CD8-positive, alpha-beta memory T cell (primary cell): ENCODE results near the gene TMPRSS9. TPM values are rescaled to one million over a fixed set of nuclear protein-coding genes. Genes with fewer than 3 reads are reported as not detected.
A peak's percentile ranks its signal among the peaks of the same experiment; 100 is the strongest.

ENCODE experiments used
- CTCF ChIA-PET: fragments of 350-600 bp; sonication (Branson Sonifier 250); formaldehyde crosslinking; loops from one replicate; lab custom pipeline; 2021; ENCODE audit warnings: antibody characterized with exemption; lab: Charles Lee
- POLR2A ChIA-PET: fragments of 350-600 bp; sonication (Branson Sonifier 250); formaldehyde crosslinking; loops from one replicate; lab custom pipeline; 2021; ENCODE audit warnings: antibody characterized with exemption; lab: Charles Lee
- DNase-seq, 5 donors: peaks; one replicate each; pipeline versions ENCODE4 v3.0.0 to v3.0.0-alpha.2; 2020 to 2022; ENCODE audit warnings: mixed read lengths in 1 of 5
- H3K27ac ChIP-seq: one replicate; pipeline ENCODE4 v1.7.0; 2013; ENCODE audit warnings: low read depth, mild to moderate bottlenecking, low read length, moderate library complexity
- H3K27me3 ChIP-seq: 2 replicates; pipeline ENCODE4 v1.7.0; 2013; ENCODE audit warnings: low read length, mild to moderate bottlenecking; ENCODE audit not compliant: insufficient read depth, poor library complexity, severe bottlenecking
- H3K36me3 ChIP-seq: 2 replicates; pipeline ENCODE4 v1.7.0; 2013; ENCODE audit warnings: mild to moderate bottlenecking, low read length, moderate library complexity; ENCODE audit not compliant: insufficient read depth
- H3K4me1 ChIP-seq: 2 replicates; pipeline ENCODE4 v1.7.0; 2013; ENCODE audit warnings: mild to moderate bottlenecking, low read length, moderate library complexity; ENCODE audit not compliant: insufficient read depth
- H3K4me3 ChIP-seq: 2 replicates; pipeline ENCODE4 v1.7.0; 2013; ENCODE audit warnings: mild to moderate bottlenecking, low read length
- H3K9me3 ChIP-seq: 2 replicates; pipeline ENCODE4 v1.7.0; 2013; ENCODE audit warnings: mild to moderate bottlenecking, low read length
- H3K27ac Mint-ChIP-seq, 8 donors: one replicate each; pipeline ENCODE4 v1.8.0; 2020 to 2021; ENCODE audit warnings: mixed read lengths in 8 of 8, mild to moderate bottlenecking in 6 of 8, inconsistent platforms in 3 of 8, moderate library complexity in 3 of 8
- H3K27me3 Mint-ChIP-seq, 2 donors: one replicate each; pipeline ENCODE4 v1.8.0; 2020 to 2021; ENCODE audit warnings: mixed read lengths in 2 of 2, mild to moderate bottlenecking in 1 of 2, moderate library complexity in 1 of 2
- H3K36me3 Mint-ChIP-seq, 3 donors: one replicate each; pipeline ENCODE4 v1.8.0; 2020 to 2021; ENCODE audit warnings: mixed read lengths in 3 of 3, inconsistent platforms in 1 of 3, mild to moderate bottlenecking in 1 of 3
- H3K4me1 Mint-ChIP-seq, 3 donors: one replicate each; pipeline ENCODE4 v1.8.0; 2020 to 2021; ENCODE audit warnings: mixed read lengths in 3 of 3, inconsistent platforms in 1 of 3, mild to moderate bottlenecking in 1 of 3
- H3K4me3 Mint-ChIP-seq, 7 donors: one replicate each; pipeline ENCODE4 v1.8.0; 2020 to 2021; ENCODE audit warnings: mixed read lengths in 7 of 7, mild to moderate bottlenecking in 6 of 7, moderate library complexity in 4 of 7, inconsistent platforms in 2 of 7
- H3K9me3 Mint-ChIP-seq, 5 donors: one replicate each; pipeline ENCODE4 v1.8.0; 2020 to 2022; ENCODE audit warnings: mixed read lengths in 5 of 5, mild to moderate bottlenecking in 3 of 5, moderate library complexity in 2 of 5, inconsistent platforms in 1 of 5
- polyA plus RNA-seq: library from polyadenylated mRNA; unstranded; fragments of 300-500 nt; fragmentation: Illumina TruSeq; gene quantifications from one replicate; pipeline ENCODE4 v1.2.3, GENCODE V29; 2021
- total RNA-seq, 2 experiments: library from RNA; stranded (reverse); gene quantifications; one replicate each; pipeline ENCODE4 v1.2.3, GENCODE V29; 2021

TMPRSS9 gene
- total and polyA plus RNA-seq, 3 experiments from 2014 or later = not detected

DNA sequence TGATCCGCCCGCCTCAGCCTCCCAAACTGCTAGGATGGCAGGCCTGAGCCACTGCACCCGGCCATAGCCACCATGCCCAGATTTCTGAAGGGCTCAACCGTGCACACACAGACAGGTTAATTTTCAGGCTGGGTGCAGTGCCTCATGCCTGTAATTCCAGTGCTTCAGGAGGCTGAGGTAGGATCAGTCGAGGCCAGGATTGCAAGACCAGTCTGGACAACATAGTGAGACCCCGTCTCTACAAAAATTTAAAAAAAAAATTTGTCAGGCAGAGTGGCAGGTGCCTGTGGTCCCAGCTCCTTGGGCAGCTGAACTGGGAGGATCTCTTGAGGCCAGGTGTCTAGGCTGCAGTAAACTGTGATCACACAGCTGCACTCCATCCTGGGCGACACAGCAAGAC lies 59.7 kb downstream of the TMPRSS9 start:
- H3K4me3 Mint-ChIP-seq = no peak overlapping the region
- no peak for DNase-seq
- peaks cover 0 to 1% of the 10 kb centered on the region in 2 donors for H3K27me3 Mint-ChIP-seq

DNA sequence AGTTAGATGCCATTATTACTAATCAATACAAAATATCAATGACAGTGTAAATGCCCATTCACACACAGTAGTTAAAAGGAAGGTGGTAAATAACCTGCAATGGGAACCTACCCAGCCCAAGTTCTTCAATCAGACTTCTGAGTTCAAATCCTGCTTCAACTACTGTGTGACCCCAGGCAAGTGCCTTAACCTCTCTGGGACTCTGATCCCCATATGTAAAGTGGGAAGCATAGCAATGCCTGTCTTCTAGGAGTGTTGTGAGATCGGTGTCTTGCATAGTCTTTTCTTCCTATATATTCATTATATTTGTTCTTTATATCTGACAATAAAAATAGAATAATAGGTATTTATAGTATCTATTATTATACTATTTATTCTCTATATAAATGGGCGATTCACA lies 60.4 kb downstream of the TMPRSS9 start:
- Histone ChIP-seq H3K9me3 (no peaks in the 10 kb centered on the region), H3K27me3 (no peaks in the 10 kb centered on the region), H3K4me1 (no peaks in the 10 kb centered on the region), H3K4me3 (no peak overlapping the region), H3K36me3 (no peaks in the 10 kb centered on the region), H3K27ac (no peak overlapping the region)
- no peak for DNase-seq
- no peak overlapping the region for H3K27ac Mint-ChIP-seq
- peaks cover 0 to 1% of the 10 kb centered on the region in 2 donors for H3K27me3 Mint-ChIP-seq
- peaks cover 0 to 8% (median 0%) of the 10 kb centered on the region in 3 donors for H3K36me3 Mint-ChIP-seq
- H3K9me3 Mint-ChIP-seq = no peaks in the 10 kb centered on the region
- H3K4me1 Mint-ChIP-seq = no peaks in the 10 kb centered on the region
- CTCF ChIA-PET = no interaction called here
- H3K4me3 Mint-ChIP-seq = no peak overlapping the region
- POLR2A ChIA-PET = interaction anchor here (0.7 kb wide), 1 partner anchor 45 kb away, joined by 8 read pairs; no protein-coding TSS in a partner anchor

More for the DNA sequence above, 59.7 kb downstream of the TMPRSS9 start:
- Histone ChIP-seq H3K4me1 (no peaks in the 10 kb centered on the region), H3K4me3 (no peak overlapping the region), H3K9me3 (no peaks in the 10 kb centered on the region), H3K36me3 (no peaks in the 10 kb centered on the region), H3K27ac (no peak overlapping the region), H3K27me3 (no peaks in the 10 kb centered on the region)
- ChIA-PET CTCF (no interaction called here), POLR2A (interaction anchor here (0.7 kb wide), 1 partner anchor 44 kb away, joined by 8 read pairs; no protein-coding TSS in a partner anchor)
- H3K4me1 Mint-ChIP-seq = no peaks in the 10 kb centered on the region
- H3K9me3 Mint-ChIP-seq = no peaks in the 10 kb centered on the region
- peaks cover 0 to 8% (median 0%) of the 10 kb centered on the region in 3 donors for H3K36me3 Mint-ChIP-seq
- no peak overlapping the region for H3K27ac Mint-ChIP-seq

DNA sequence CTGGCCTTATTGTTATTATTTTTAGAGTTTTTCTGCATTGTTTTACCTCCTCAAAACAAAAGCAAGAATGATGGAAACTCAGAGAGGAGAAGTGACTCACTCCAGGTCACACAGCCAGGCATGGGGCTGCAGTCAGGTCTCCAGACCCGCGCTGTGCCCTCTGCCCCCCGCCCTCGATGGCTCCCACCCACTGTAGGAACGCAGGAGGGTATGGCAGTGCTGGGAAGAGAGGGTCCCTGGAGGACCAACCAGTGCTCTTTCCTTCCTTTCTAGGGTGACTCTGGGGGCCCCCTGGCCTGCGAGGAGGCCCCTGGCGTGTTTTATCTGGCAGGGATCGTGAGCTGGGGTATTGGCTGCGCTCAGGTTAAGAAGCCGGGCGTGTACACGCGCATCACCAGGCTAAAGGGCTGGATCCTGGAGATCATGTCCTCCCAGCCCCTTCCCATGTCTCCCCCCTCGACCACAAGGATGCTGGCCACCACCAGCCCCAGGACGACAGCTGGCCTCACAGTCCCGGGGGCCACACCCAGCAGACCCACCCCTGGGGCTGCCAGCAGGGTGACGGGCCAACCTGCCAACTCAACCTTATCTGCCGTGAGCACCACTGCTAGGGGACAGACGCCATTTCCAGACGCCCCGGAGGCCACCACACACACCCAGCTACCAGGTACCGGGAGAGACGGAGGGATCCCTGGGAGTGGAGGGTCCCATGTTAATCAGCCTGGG lies 61.7 kb downstream of the TMPRSS9 start:
- Histone ChIP-seq H3K9me3 (no peaks in the 10 kb centered on the region), H3K4me3 (no peak overlapping the region), H3K27ac (no peak overlapping the region), H3K36me3 (no peaks in the 10 kb centered on the region), H3K4me1 (peaks cover 11% of the 10 kb centered on the region), H3K27me3 (no peaks in the 10 kb centered on the region)
- POLR2A ChIA-PET = no interaction called here
- no peak for DNase-seq
- CTCF ChIA-PET = interaction anchor here (0.9 kb wide), 1 partner anchor 30 kb away, joined by 4 read pairs; no protein-coding TSS in a partner anchor
- Mint-ChIP-seq H3K9me3 (no peaks in the 10 kb centered on the region), H3K36me3 (peaks cover 0 to 13% (median 0%) of the 10 kb centered on the region in 3 donors), H3K27ac (peak overlapping the region in 1 of 8 donors; percentile 15), H3K4me3 (no peak overlapping the region), H3K27me3 (peaks cover 0 to 1% of the 10 kb centered on the region in 2 donors), H3K4me1 (peaks cover 4 to 8% (median 5%) of the 10 kb centered on the region in 3 donors)

DNA sequence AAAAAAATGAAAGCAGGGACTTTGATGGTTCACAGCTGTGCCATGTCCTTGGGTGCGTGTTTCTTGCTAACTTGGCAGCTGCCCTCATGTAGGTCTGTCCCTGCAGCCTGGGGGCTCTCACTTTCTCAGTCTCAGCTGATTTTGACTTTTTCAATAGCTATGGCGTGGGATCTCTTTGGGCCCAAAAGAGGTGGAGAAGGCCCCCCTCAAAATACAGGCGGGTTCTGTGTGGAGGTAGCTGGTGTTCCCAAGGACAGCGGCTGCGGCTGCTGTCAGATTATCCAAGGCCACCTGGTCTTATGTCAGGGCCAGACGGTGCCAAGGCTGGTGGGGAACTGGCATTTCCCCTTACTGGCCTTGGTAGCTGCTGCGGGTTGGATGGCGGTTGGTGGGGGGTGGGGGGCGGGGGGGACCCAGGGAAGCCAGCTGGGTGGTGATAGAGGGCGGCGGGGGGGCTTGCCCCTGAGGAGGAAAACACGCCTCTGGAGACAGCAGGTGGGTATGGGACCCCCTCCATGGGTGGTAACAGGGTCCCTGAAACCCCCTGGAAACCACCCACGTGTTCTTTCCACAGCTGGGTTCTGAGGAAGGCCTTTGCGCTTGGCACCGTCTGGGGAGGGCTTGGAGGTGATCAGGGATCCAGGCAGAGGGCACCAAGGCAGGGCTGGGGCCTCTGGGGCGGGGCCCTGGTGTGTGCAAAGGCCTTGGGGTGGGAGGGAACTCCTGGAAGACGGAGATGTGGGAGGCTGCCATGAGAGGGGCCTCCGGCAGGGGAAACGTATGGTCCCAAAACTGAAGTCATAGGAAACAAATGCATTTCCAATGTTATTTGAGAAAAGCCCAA lies 63.2 kb downstream of the TMPRSS9 start:
- Histone ChIP-seq H3K36me3 (no peaks in the 10 kb centered on the region), H3K9me3 (no peaks in the 10 kb centered on the region), H3K27ac (no peak overlapping the region), H3K27me3 (no peaks in the 10 kb centered on the region), H3K4me1 (peaks cover 17% of the 10 kb centered on the region), H3K4me3 (no peak overlapping the region)
- no peak overlapping the region for H3K4me3 Mint-ChIP-seq
- peaks cover 0 to 15% (median 2%) of the 10 kb centered on the region in 3 donors for H3K36me3 Mint-ChIP-seq
- ChIA-PET CTCF (no interaction called here), POLR2A (no interaction called here)
- H3K27me3 Mint-ChIP-seq = no peaks in the 10 kb centered on the region
- H3K9me3 Mint-ChIP-seq = peaks cover 0 to 2% (median 0%) of the 10 kb centered on the region in 5 donors
- DNase-seq = no peak
- H3K27ac Mint-ChIP-seq = no peak overlapping the region
- peaks cover 10 to 19% (median 13%) of the 10 kb centered on the region in 3 donors for H3K4me1 Mint-ChIP-seq

DNA sequence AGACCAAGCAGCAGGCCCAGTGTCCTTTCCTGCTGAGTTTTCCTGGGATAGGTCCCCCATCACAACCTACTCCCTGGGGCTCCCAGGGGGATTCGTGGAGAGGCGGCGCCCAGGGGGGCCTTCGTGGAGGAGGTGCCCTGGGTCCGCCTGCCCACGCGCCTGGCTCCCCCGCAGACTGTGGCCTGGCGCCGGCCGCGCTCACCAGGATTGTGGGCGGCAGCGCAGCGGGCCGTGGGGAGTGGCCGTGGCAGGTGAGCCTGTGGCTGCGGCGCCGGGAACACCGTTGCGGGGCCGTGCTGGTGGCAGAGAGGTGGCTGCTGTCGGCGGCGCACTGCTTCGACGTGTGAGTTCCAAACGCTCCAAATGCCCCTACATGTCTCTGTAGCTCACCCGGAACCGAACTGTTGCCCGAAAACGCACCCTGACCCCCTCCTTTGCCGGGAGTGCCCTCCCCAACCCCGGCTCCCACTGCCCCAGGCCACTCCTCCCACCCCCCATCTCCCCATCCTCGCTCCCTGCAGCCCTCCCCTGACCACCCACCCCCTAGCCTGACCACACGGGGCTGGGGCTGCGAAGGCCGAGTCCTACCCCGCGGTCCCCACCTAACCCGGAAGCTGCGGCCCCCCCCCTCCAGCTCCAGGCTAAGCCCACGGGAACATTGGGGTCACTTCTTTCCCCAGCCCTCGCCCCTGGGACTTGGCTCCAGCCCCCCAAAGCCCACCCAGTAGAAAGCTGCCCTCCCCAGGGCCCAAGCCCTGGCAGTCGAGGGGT lies 64.0 kb downstream of the TMPRSS9 start:
- peaks cover 10 to 19% (median 13%) of the 10 kb centered on the region in 3 donors for H3K4me1 Mint-ChIP-seq
- Histone ChIP-seq H3K4me3 (no peak overlapping the region), H3K36me3 (no peaks in the 10 kb centered on the region), H3K9me3 (no peaks in the 10 kb centered on the region), H3K4me1 (peaks cover 19% of the 10 kb centered on the region), H3K27ac (no peak overlapping the region), H3K27me3 (no peaks in the 10 kb centered on the region)
- H3K27ac Mint-ChIP-seq = no peak overlapping the region
- H3K4me3 Mint-ChIP-seq = peak overlapping the region in 1 of 7 donors; percentile 54
- POLR2A ChIA-PET = no interaction called here
- H3K36me3 Mint-ChIP-seq = peaks cover 0 to 15% (median 2%) of the 10 kb centered on the region in 3 donors
- CTCF ChIA-PET = no interaction called here
- peaks cover 0 to 2% (median 0%) of the 10 kb centered on the region in 5 donors for H3K9me3 Mint-ChIP-seq
- H3K27me3 Mint-ChIP-seq = no peaks in the 10 kb centered on the region
- no peak for DNase-seq

DNA sequence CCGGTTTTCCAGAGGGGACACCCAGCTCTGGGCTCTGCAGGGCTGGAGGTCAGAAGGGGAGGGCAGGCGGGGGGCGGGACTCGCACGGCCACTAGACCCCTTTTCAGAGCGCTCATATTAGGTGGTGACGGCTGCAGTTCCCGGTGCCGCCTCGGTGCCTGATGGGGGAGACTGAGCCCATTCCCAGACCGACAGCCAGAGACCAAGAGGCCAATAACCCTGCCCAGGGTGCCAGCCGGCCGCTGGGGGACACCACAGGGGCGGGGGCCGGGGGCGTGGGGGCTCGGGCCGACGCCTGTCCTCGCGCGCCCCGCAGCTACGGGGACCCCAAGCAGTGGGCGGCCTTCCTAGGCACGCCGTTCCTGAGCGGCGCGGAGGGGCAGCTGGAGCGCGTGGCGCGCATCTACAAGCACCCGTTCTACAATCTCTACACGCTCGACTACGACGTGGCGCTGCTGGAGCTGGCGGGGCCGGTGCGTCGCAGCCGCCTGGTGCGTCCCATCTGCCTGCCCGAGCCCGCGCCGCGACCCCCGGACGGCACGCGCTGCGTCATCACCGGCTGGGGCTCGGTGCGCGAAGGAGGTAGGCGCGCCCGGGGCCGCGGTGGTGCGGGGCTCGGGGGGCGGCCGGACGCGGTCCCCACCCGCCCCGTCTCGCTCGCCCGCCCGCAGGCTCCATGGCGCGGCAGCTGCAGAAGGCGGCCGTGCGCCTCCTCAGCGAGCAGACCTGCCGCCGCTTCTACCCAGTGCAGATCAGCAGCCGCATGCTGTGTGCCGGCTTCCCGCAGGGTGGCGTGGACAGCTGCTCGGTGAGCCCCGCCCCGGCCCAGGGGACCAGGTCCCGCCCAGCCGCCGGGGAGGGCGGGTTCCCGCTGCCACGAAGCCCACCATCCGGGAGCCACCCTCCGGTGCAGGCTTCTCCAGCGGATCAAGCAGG lies 64.9 kb downstream of the TMPRSS9 start:
- Mint-ChIP-seq H3K4me1 (peaks cover 10 to 19% (median 13%) of the 10 kb centered on the region in 3 donors), H3K9me3 (peaks cover 0 to 2% (median 0%) of the 10 kb centered on the region in 5 donors), H3K27me3 (peaks cover 0 to 2% of the 10 kb centered on the region in 2 donors), H3K4me3 (no peak overlapping the region), H3K27ac (no peak overlapping the region), H3K36me3 (peaks cover 0 to 17% (median 2%) of the 10 kb centered on the region in 3 donors)
- no peak overlapping the region for H3K27ac ChIP-seq
- no peaks in the 10 kb centered on the region for H3K36me3 ChIP-seq
- H3K9me3 ChIP-seq = no peaks in the 10 kb centered on the region
- DNase-seq = no peak
- H3K4me1 ChIP-seq = peaks cover 19% of the 10 kb centered on the region
- POLR2A ChIA-PET = interaction anchor here (0.6 kb wide), 1 partner anchor 937 kb away, joined by 3 read pairs; no protein-coding TSS in a partner anchor
- no peaks in the 10 kb centered on the region for H3K27me3 ChIP-seq
- CTCF ChIA-PET = no interaction called here
- no peak overlapping the region for H3K4me3 ChIP-seq
